ENCODE measurements around the gene HM13. TPM values are rescaled to one million over a fixed set of nuclear protein-coding genes. Genes with fewer than 3 reads are reported as not detected.

Gene HM13
- total and polyA plus RNA-seq, 9 of the 15 experiments (the other 6 are each of a cell fraction or from before 2014, with no cell fraction given): 7.7 to 136 (median 74.5) TPM

DNA sequence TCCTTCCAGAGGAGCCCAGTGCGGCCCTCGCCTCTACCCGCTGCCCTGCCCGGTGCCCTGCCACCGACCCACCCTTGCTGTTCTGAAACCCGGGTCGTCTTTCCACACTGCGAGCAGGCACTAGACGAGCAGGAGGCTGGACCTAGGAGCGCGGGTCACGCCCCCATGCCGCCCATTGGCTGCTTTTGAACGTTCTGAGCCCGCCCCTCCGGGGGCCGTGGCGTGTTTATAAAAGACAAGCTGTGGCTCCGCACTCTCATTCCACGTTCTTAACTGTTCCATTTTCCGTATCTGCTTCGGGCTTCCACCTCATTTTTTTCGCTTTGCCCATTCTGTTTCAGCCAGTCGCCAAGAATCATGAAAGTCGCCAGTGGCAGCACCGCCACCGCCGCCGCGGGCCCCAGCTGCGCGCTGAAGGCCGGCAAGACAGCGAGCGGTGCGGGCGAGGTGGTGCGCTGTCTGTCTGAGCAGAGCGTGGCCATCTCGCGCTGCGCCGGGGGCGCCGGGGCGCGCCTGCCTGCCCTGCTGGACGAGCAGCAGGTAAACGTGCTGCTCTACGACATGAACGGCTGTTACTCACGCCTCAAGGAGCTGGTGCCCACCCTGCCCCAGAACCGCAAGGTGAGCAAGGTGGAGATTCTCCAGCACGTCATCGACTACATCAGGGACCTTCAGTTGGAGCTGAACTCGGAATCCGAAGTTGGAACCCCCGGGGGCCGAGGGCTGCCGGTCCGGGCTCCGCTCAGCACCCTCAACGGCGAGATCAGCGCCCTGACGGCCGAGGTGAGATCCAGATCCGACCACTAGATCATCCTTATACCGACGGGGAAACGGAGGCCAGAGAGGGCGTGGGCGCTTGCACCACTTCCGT, 91.0 kb downstream of the HM13 start, which contains the start of gene ID1 (continued):
- peak; percentile 54 for TF ChIP-seq CHD2 (IDR thresholded peaks at IDR 0.05; ENCODE audit: low read depth, low read length)
- TF ChIP-seq ZC3H11A (IDR thresholded peaks at IDR 0.05; ENCODE audit: low read depth, low read length): no peak
- TF ChIP-seq, protein P1, sequence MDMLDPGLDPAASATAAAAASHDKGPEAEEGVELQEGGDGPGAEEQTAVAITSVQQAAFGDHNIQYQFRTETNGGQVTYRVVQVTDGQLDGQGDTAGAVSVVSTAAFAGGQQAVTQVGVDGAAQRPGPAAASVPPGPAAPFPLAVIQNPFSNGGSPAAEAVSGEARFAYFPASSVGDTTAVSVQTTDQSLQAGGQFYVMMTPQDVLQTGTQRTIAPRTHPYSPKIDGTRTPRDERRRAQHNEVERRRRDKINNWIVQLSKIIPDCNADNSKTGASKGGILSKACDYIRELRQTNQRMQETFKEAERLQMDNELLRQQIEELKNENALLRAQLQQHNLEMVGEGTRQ (CRISPR knock-in tag; IDR thresholded peaks at IDR 0.05): no peak
- TF ChIP-seq HSF4 (CRISPR knock-in tag; IDR thresholded peaks at IDR 0.05; ENCODE audit: borderline replicate concordance): no peak
- TF ChIP-seq CREB1 (IDR thresholded peaks at IDR 0.05): peak; percentile 42
- peak; percentile 58; the same call in 1 of the 2 replicates for TF ChIP-seq CREB1 (CRISPR knock-in tag; IDR thresholded peaks at IDR 0.05)
- TF ChIP-seq U2AF1 (optimal IDR thresholded peaks at IDR 0.05; ENCODE audit: low read depth, low read length): peak; percentile 84
- peak; percentile 46; the same call in 1 of the 2 replicates for TF ChIP-seq LARP7 (IDR thresholded peaks at IDR 0.05)
- TF ChIP-seq STAG1 (CRISPR knock-in tag; IDR thresholded peaks at IDR 0.05; ENCODE audit: borderline replicate concordance): 0 out of 2 replicates have a peak, but pooled peaks have one; percentile 45
- peak; percentile 86 for TF ChIP-seq TAF7 (tag; IDR thresholded peaks at IDR 0.05)
- TF ChIP-seq, protein P2, sequence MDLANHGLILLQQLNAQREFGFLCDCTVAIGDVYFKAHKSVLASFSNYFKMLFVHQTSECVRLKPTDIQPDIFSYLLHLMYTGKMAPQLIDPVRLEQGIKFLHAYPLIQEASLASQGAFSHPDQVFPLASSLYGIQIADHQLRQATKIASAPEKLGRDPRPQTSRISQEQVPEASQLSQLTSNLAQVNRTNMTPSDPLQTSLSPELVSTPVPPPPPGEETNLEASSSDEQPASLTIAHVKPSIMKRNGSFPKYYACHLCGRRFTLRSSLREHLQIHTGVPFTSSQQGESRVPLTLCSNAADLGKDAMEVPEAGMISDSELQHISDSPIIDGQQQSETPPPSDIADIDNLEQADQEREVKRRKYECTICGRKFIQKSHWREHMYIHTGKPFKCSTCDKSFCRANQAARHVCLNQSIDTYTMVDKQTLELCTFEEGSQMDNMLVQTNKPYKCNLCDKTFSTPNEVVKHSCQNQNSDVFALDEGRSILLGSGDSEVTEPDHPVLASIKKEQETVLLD (IDR thresholded peaks at IDR 0.05): no peak
- TF ChIP-seq, protein P3, sequence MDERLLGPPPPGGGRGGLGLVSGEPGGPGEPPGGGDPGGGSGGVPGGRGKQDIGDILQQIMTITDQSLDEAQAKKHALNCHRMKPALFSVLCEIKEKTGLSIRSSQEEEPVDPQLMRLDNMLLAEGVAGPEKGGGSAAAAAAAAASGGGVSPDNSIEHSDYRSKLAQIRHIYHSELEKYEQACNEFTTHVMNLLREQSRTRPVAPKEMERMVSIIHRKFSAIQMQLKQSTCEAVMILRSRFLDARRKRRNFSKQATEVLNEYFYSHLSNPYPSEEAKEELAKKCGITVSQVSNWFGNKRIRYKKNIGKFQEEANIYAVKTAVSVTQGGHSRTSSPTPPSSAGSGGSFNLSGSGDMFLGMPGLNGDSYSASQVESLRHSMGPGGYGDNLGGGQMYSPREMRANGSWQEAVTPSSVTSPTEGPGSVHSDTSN (CRISPR knock-in tag; IDR thresholded peaks at IDR 0.05; ENCODE audit: low read depth): no peak
- TF ChIP-seq, protein P3 (tag; conservative IDR thresholded peaks at IDR 0.05; ENCODE audit: low read depth): no peak
- TF ChIP-seq FIP1L1 (IDR thresholded peaks at IDR 0.05; ENCODE audit: low read depth, low read length, poor library complexity, severe bottlenecking): peak; percentile 93
- peak; percentile 33; the same call in 1 of the 2 replicates for TF ChIP-seq ZBTB7A (IDR thresholded peaks at IDR 0.05; ENCODE audit: borderline replicate concordance, control insufficient read depth, low read depth, low read length)
- TF ChIP-seq ETV6 (IDR thresholded peaks at IDR 0.05; ENCODE audit: borderline replicate concordance in 1 of 2, low read depth in 2 of 2, low read length in 1 of 2): no peak
- TF ChIP-seq ETV6 (CRISPR knock-in tag; IDR thresholded peaks at IDR 0.05; ENCODE audit: borderline replicate concordance): peak; percentile 25; the same call in 1 of the 2 replicates
- peak; percentile 79 for TF ChIP-seq CHD1 (IDR thresholded peaks at IDR 0.05; ENCODE audit: low read length)
- no peak for TF ChIP-seq TOE1 (IDR thresholded peaks at IDR 0.05; ENCODE audit: borderline replicate concordance)
- peak; percentile 92; the same call in 1 of the 2 replicates for TF ChIP-seq TOE1 (CRISPR knock-in tag; IDR thresholded peaks at IDR 0.05; ENCODE audit: borderline replicate concordance, low read depth)
- TF ChIP-seq, protein P4, sequence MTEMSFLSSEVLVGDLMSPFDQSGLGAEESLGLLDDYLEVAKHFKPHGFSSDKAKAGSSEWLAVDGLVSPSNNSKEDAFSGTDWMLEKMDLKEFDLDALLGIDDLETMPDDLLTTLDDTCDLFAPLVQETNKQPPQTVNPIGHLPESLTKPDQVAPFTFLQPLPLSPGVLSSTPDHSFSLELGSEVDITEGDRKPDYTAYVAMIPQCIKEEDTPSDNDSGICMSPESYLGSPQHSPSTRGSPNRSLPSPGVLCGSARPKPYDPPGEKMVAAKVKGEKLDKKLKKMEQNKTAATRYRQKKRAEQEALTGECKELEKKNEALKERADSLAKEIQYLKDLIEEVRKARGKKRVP (CRISPR knock-in tag; IDR thresholded peaks at IDR 0.05): 0 out of 2 replicates have a peak, but pooled peaks have one; percentile 31
